ENCODE data around the gene TMEM150A.

DNA sequence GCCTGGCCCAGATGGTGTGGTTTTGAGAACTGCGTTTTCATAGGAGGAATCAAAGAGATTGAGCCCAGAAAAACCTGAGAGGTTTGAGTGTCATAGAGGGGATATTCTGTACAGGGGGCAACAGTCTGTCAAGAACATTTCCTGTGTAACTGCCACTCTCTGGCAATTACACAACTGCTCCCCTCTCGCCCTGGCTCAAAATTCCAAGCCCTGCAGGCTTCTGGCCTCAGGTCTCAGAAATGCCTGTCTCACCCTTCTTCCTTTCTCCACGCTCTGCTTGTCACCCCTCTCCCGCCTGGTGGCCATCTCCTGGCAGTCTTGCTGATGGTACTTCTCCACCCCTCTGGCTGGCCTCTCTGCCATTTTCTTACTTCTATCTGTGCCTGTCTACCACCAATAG, 14.3 kb downstream of the TMEM150A start:
- TF ChIP-seq, protein P1, sequence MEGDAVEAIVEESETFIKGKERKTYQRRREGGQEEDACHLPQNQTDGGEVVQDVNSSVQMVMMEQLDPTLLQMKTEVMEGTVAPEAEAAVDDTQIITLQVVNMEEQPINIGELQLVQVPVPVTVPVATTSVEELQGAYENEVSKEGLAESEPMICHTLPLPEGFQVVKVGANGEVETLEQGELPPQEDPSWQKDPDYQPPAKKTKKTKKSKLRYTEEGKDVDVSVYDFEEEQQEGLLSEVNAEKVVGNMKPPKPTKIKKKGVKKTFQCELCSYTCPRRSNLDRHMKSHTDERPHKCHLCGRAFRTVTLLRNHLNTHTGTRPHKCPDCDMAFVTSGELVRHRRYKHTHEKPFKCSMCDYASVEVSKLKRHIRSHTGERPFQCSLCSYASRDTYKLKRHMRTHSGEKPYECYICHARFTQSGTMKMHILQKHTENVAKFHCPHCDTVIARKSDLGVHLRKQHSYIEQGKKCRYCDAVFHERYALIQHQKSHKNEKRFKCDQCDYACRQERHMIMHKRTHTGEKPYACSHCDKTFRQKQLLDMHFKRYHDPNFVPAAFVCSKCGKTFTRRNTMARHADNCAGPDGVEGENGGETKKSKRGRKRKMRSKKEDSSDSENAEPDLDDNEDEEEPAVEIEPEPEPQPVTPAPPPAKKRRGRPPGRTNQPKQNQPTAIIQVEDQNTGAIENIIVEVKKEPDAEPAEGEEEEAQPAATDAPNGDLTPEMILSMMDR (conservative IDR thresholded peaks at IDR 0.05; ENCODE audit: low read length), result no peak
- TF ChIP-seq EZH2phosphoT487 (IDR thresholded peaks at IDR 0.05; ENCODE audit: borderline replicate concordance, low read depth, low read length), result no peak

Measured in OCI-LY7 (cell line).